NCI-H187 (cell line): Measurements from ENCODE around the gene KRT71.
"Not testable (repeated sequence)": the region's sequence is repeated elsewhere in the genome, so short reads cannot be mapped to it uniquely, and the experiment has no call there.

Source experiments
- DNase-seq, 2 experiments: peaks; one replicate each; lab custom pipeline; 2025; lab: John Stamatoyannopoulos, UW

KRT71 gene

GRCh38 chr12:52552681-52553195, at the start of gene KRT71:
KRT71 (minus strand) TSS chr12:52553145; CDS start chr12:52553077, 68 bp downstream.
- DNase-seq: no peak

- DNase-seq: no peak
Observed at GRCh38 chr12:52602552-52602951, 49.6 kb upstream of the KRT71 start.

GRCh38 chr12:52601671-52602070, 48.7 kb upstream of the KRT71 start:
- DNase-seq: no peak

GRCh38 chr12:52600941-52601481, 48.1 kb upstream of the KRT71 start, which contains the start of gene KRT72:
KRT72 (minus strand) TSS chr12:52601463; CDS start chr12:52601452, 11 bp downstream.
- no peak for DNase-seq

GRCh38 chr12:52600475-52600874, 47.5 kb upstream of the KRT71 start:
- DNase-seq: no peak

- no peak for DNase-seq
Observed at GRCh38 chr12:52600071-52600470, 47.1 kb upstream of the KRT71 start.

- DNase-seq: no peak
Observed at GRCh38 chr12:52598966-52599365, 46.0 kb upstream of the KRT71 start.

GRCh38 chr12:52594237-52594636, 41.3 kb upstream of the KRT71 start:
- not testable (repeated sequence) for DNase-seq

GRCh38 chr12:52591521-52591920, 38.6 kb upstream of the KRT71 start:
- no peak for DNase-seq

GRCh38 chr12:52590021-52590420, 37.1 kb upstream of the KRT71 start:
- no peak for DNase-seq

- DNase-seq: no peak
Observed at GRCh38 chr12:52587563-52587962, 34.6 kb upstream of the KRT71 start.

- DNase-seq: no peak
Observed at GRCh38 chr12:52585946-52586345, 33.0 kb upstream of the KRT71 start.

GRCh38 chr12:52585066-52585465, 32.1 kb upstream of the KRT71 start:
- DNase-seq: no peak

GRCh38 chr12:52584156-52584682, 31.3 kb upstream of the KRT71 start:
- DNase-seq: no peak

GRCh38 chr12:52582971-52583456, 30.1 kb upstream of the KRT71 start:
- DNase-seq: no peak

GRCh38 chr12:52582486-52582885, 29.5 kb upstream of the KRT71 start:
- DNase-seq: no peak

GRCh38 chr12:52581481-52581880, 28.5 kb upstream of the KRT71 start:
- no peak for DNase-seq

GRCh38 chr12:52581066-52581465, 28.1 kb upstream of the KRT71 start:
- no peak for DNase-seq

GRCh38 chr12:52580496-52580895, 27.6 kb upstream of the KRT71 start:
- no peak for DNase-seq

- no peak for DNase-seq
Observed at GRCh38 chr12:52579468-52580465, 26.8 kb upstream of the KRT71 start.

- no peak for DNase-seq
Observed at GRCh38 chr12:52578469-52578868, 25.5 kb upstream of the KRT71 start.

GRCh38 chr12:52577316-52577715, 24.4 kb upstream of the KRT71 start:
- DNase-seq: no peak

- no peak for DNase-seq
Observed at GRCh38 chr12:52575948-52576347, 23.0 kb upstream of the KRT71 start.
